Measurements from ENCODE around the gene ZBTB43.

The ZBTB43 gene

DNA sequence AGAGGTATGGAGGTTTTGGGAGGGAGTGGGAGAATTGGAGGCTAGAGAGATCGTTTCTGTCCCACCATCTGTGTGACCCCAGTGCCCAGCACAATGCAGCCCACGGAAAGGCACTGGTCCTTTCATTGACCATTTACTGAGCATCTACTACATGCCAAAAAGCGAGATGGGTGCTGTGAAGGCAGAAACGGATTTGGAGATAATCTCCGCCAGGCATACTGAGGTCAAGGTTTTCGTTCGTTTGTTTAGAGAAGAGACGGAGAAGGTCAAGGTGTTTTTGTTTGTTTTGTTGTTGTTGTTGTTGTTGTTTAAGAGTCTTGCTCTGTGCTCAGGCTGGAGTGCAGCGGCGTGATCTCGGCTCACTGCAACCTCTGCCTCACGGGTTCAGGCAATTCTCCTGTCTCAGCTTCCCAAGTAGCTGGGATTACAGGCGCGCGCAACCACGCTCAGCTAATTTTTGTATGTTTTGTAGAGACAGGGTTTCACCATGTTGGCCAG is 593 bp upstream of the ZBTB43 start:
- no peak for DNase-seq
- Histone ChIP-seq H3K4ac (ENCODE audit: low read depth in 1 of 2, low read length in 2 of 2) (no peak overlapping the region), H4K91ac (ENCODE audit: low read length) (peak overlapping the region; percentile 43), H3K9me3 (ENCODE audit: control insufficient read depth, low read length) (no peaks in the 10 kb centered on the region), H2AK5ac (ENCODE audit: low read length, severe bottlenecking) (no peak overlapping the region), H3K9ac (ENCODE audit: low read length) (peak overlapping the region; percentile 99), H3K36me3 (ENCODE audit: control insufficient read depth in 1 of 2, insufficient read depth in 2 of 2, low read depth in 1 of 2, low read length in 2 of 2) (peaks cover 0 to 14% of the 10 kb centered on the region in 2 experiments), H2BK5ac (ENCODE audit: low read depth, low read length, poor library complexity, severe bottlenecking) (no peak overlapping the region), H2BK15ac (ENCODE audit: low read depth, poor library complexity, severe bottlenecking) (no peak overlapping the region), H3K18ac (ENCODE audit: low read depth in 1 of 2, low read length in 2 of 2) (no peak overlapping the region), H2BK120ac (ENCODE audit: low read depth, low read length) (no peak overlapping the region), H3K4me2 (ENCODE audit: low read length, poor library complexity, severe bottlenecking) (peak overlapping the region; percentile 64), H4K8ac (ENCODE audit: low read length) (peak overlapping the region; percentile 97), H3K4me1 (ENCODE audit: control insufficient read depth, insufficient read depth, low read depth, low read length) (peaks cover 7% of the 10 kb centered on the region), H2BK12ac (ENCODE audit: low read length in 2 of 2) (peak overlapping the region in 1 of 2 experiments; percentile 7), H2AFZ (ENCODE audit: low read depth, low read length) (peak overlapping the region; percentile 30), H3K79me1 (replicated peaks; ENCODE audit: low read length, poor library complexity, severe bottlenecking) (peaks cover 2% of the 10 kb centered on the region), H3K4me3 (ENCODE audit: insufficient read depth in 1 of 2, low read depth in 1 of 2, low read length in 2 of 2) (peak overlapping the region; percentile 98 to 99), H3K23ac (ENCODE audit: low read length in 2 of 2) (no peak overlapping the region), H3K27ac (ENCODE audit: low read length, poor library complexity, severe bottlenecking) (no peak overlapping the region), H3K27me3 (ENCODE audit: control insufficient read depth in 1 of 2, insufficient read depth in 1 of 2, low read length in 2 of 2) (no peaks in the 10 kb centered on the region), H3K14ac (ENCODE audit: low read length in 2 of 2) (peak overlapping the region in 1 of 2 experiments; percentile 9)
- 94% methylated on average over 16 of the region's 16 CpGs for WGBS

DNA sequence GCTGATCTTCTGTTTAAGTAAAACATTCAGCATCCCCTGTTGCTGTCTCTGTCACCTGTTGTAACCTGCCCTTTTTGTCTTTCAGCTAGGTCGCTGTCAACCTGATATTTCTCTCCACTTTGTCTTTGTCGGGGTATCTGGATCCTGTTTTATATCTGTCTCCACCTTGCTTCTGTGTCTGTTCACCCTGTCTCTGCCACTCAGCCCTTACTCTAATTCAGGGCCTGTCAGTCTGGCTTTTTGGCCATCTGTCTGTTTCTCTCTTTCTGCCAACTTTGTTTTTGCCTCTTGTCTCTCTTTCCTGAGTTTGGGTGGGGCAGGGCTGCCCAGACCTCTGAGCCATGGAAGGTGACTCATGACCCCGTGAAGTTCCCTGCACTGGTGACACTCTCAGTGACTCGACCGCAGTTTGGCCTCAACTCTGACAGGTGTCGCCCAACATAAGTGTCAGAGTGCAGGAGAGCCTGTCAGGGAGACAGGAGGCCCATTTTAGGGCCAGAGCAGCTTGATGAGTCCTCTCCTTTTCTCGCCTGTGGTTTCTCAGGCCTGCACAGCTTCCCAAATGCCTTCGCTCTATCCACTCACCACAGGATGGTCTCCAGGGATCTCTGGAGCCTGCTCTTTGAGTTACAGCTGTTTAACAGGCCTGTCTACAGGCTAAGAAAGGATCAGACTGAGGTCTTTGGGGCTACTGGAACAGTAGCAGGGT is 868 bp downstream of the ZBTB43 start:
- Histone ChIP-seq H3K79me1 (replicated peaks; ENCODE audit: low read length, poor library complexity, severe bottlenecking) (peaks cover 5% of the 10 kb centered on the region), H4K8ac (ENCODE audit: low read length) (no peak overlapping the region), H3K36me3 (ENCODE audit: control insufficient read depth in 1 of 2, insufficient read depth in 2 of 2, low read depth in 1 of 2, low read length in 2 of 2) (peaks cover 10 to 22% of the 10 kb centered on the region in 2 experiments), H2BK120ac (ENCODE audit: low read depth, low read length) (no peak overlapping the region), H3K4me1 (ENCODE audit: control insufficient read depth, insufficient read depth, low read depth, low read length) (peaks cover 7% of the 10 kb centered on the region), H4K91ac (ENCODE audit: low read length) (no peak overlapping the region), H3K4me3 (ENCODE audit: insufficient read depth in 1 of 2, low read depth in 1 of 2, low read length in 2 of 2) (peak overlapping the region; percentile 98 to 99), H3K23ac (ENCODE audit: low read length in 2 of 2) (peak overlapping the region in 1 of 2 experiments; percentile 93), H3K14ac (ENCODE audit: low read length in 2 of 2) (no peak overlapping the region), H2BK5ac (ENCODE audit: low read depth, low read length, poor library complexity, severe bottlenecking) (no peak overlapping the region), H2BK15ac (ENCODE audit: low read depth, poor library complexity, severe bottlenecking) (no peak overlapping the region), H3K4ac (ENCODE audit: low read depth in 1 of 2, low read length in 2 of 2) (peak overlapping the region in 1 of 2 experiments; percentile 34), H2AK5ac (ENCODE audit: low read length, severe bottlenecking) (no peak overlapping the region), H3K27me3 (ENCODE audit: control insufficient read depth in 1 of 2, insufficient read depth in 1 of 2, low read length in 2 of 2) (no peaks in the 10 kb centered on the region), H3K4me2 (ENCODE audit: low read length, poor library complexity, severe bottlenecking) (peak overlapping the region; percentile 34), H2AFZ (ENCODE audit: low read depth, low read length) (no peak overlapping the region), H3K27ac (ENCODE audit: low read length, poor library complexity, severe bottlenecking) (peak overlapping the region; percentile 18), H3K9me3 (ENCODE audit: control insufficient read depth, low read length) (no peaks in the 10 kb centered on the region), H2BK12ac (ENCODE audit: low read length in 2 of 2) (peak overlapping the region in 1 of 2 experiments; percentile 1), H3K9ac (ENCODE audit: low read length) (peak overlapping the region; percentile 99), H3K18ac (ENCODE audit: low read depth in 1 of 2, low read length in 2 of 2) (peak overlapping the region in 1 of 2 experiments; percentile 96)
- 3% methylated on average over 7 of the region's 8 CpGs for WGBS
- peak; percentile 89 for DNase-seq

DNA sequence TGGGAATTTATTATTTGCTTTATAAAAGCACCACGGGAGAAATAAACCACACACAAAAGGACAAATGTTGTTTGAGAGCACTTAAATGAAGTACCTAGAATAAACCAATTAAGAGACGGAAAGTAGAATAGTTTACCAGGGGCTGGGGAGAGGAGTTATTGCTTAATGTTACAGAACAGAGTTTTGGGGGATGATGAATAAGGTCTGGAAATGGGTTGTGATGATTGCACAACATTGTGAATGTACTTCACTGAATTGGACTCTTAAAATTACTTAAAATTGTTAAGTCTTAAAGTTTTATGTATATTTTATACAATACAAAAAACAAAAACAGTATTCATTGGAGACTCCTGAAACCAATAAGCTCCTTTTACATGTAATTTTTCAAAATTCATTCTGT is 1.5 kb downstream of the ZBTB43 start:
- no peak overlapping the region for H2AFZ ChIP-seq (ENCODE audit: low read depth, low read length)
- H3K36me3 ChIP-seq (ENCODE audit: control insufficient read depth in 1 of 2, insufficient read depth in 2 of 2, low read depth in 1 of 2, low read length in 2 of 2): peaks cover 13 to 28% of the 10 kb centered on the region in 2 experiments
- H3K4me3 ChIP-seq (ENCODE audit: insufficient read depth in 1 of 2, low read depth in 1 of 2, low read length in 2 of 2): peak overlapping the region in 1 of 2 experiments; percentile 99
- H2AK5ac ChIP-seq (ENCODE audit: low read length, severe bottlenecking): no peak overlapping the region
- no peak overlapping the region for H3K18ac ChIP-seq (ENCODE audit: low read depth in 1 of 2, low read length in 2 of 2)
- no peak overlapping the region for H3K27ac ChIP-seq (ENCODE audit: low read length, poor library complexity, severe bottlenecking)
- no peak overlapping the region for H2BK120ac ChIP-seq (ENCODE audit: low read depth, low read length)
- H3K79me1 ChIP-seq (replicated peaks; ENCODE audit: low read length, poor library complexity, severe bottlenecking): peaks cover 5% of the 10 kb centered on the region
- H3K23ac ChIP-seq (ENCODE audit: low read length in 2 of 2): no peak overlapping the region
- H3K4ac ChIP-seq (ENCODE audit: low read depth in 1 of 2, low read length in 2 of 2): no peak overlapping the region
- H3K4me1 ChIP-seq (ENCODE audit: control insufficient read depth, insufficient read depth, low read depth, low read length): peaks cover 7% of the 10 kb centered on the region
- no peak overlapping the region for H3K4me2 ChIP-seq (ENCODE audit: low read length, poor library complexity, severe bottlenecking)
- no peak overlapping the region for H2BK12ac ChIP-seq (ENCODE audit: low read length in 2 of 2)
- H4K8ac ChIP-seq (ENCODE audit: low read length): no peak overlapping the region
- H2BK15ac ChIP-seq (ENCODE audit: low read depth, poor library complexity, severe bottlenecking): no peak overlapping the region
- peak; percentile 46 for DNase-seq
- peak overlapping the region; percentile 99 for H3K9ac ChIP-seq (ENCODE audit: low read length)
- no peak overlapping the region for H3K14ac ChIP-seq (ENCODE audit: low read length in 2 of 2)
- no peaks in the 10 kb centered on the region for H3K9me3 ChIP-seq (ENCODE audit: control insufficient read depth, low read length)
- H3K27me3 ChIP-seq (ENCODE audit: control insufficient read depth in 1 of 2, insufficient read depth in 1 of 2, low read length in 2 of 2): no peaks in the 10 kb centered on the region
- H4K91ac ChIP-seq (ENCODE audit: low read length): no peak overlapping the region
- 59% methylated on average over 1 of the region's 2 CpGs for WGBS
- H2BK5ac ChIP-seq (ENCODE audit: low read depth, low read length, poor library complexity, severe bottlenecking): no peak overlapping the region

DNA sequence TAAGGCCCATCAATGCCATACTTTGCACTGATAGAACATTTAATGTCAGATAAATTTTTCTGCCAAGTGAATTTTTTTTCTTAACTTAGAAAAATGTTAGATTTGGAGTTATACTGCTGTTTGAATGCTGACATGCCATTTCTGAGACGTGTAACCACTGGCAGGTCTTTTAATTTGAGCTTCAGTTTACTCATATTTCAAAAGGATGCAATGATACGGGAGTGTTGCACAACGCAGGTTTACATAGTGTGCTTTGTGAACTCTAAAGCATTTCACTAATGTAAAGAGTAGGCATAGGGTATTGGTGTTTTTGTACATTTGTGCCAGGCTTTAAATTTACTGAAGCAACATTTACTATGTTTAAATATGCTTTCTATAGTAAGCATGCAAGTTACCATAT is 4.2 kb downstream of the ZBTB43 start:
- Histone ChIP-seq H2AFZ (ENCODE audit: low read depth, low read length) (no peak overlapping the region), H4K91ac (ENCODE audit: low read length) (no peak overlapping the region), H2BK5ac (ENCODE audit: low read depth, low read length, poor library complexity, severe bottlenecking) (no peak overlapping the region), H2BK15ac (ENCODE audit: low read depth, poor library complexity, severe bottlenecking) (no peak overlapping the region), H3K4me1 (ENCODE audit: control insufficient read depth, insufficient read depth, low read depth, low read length) (peaks cover 7% of the 10 kb centered on the region), H3K18ac (ENCODE audit: low read depth in 1 of 2, low read length in 2 of 2) (no peak overlapping the region), H3K79me1 (replicated peaks; ENCODE audit: low read length, poor library complexity, severe bottlenecking) (peaks cover 7% of the 10 kb centered on the region), H2BK12ac (ENCODE audit: low read length in 2 of 2) (no peak overlapping the region), H3K9me3 (ENCODE audit: control insufficient read depth, low read length) (no peaks in the 10 kb centered on the region), H2AK5ac (ENCODE audit: low read length, severe bottlenecking) (no peak overlapping the region), H3K36me3 (ENCODE audit: control insufficient read depth in 1 of 2, insufficient read depth in 2 of 2, low read depth in 1 of 2, low read length in 2 of 2) (peaks cover 15 to 54% of the 10 kb centered on the region in 2 experiments), H3K4me2 (ENCODE audit: low read length, poor library complexity, severe bottlenecking) (no peak overlapping the region), H3K4me3 (ENCODE audit: insufficient read depth in 1 of 2, low read depth in 1 of 2, low read length in 2 of 2) (no peak overlapping the region), H3K23ac (ENCODE audit: low read length in 2 of 2) (no peak overlapping the region), H3K27ac (ENCODE audit: low read length, poor library complexity, severe bottlenecking) (no peak overlapping the region), H3K9ac (ENCODE audit: low read length) (no peak overlapping the region), H2BK120ac (ENCODE audit: low read depth, low read length) (no peak overlapping the region), H3K4ac (ENCODE audit: low read depth in 1 of 2, low read length in 2 of 2) (no peak overlapping the region), H3K27me3 (ENCODE audit: control insufficient read depth in 1 of 2, insufficient read depth in 1 of 2, low read length in 2 of 2) (no peaks in the 10 kb centered on the region), H3K14ac (ENCODE audit: low read length in 2 of 2) (no peak overlapping the region), H4K8ac (ENCODE audit: low read length) (no peak overlapping the region)
- WGBS: 95% methylated on average over 3 of the region's 3 CpGs
- no peak for DNase-seq

All from mesenchymal stem cell (in vitro differentiated cells and primary cell).